HG02885 (cell line): Measurements from ENCODE around the gene TACC2.
"Not testable (repeated sequence)": the region's sequence is repeated elsewhere in the genome, so short reads cannot be mapped to it uniquely, and the experiment has no call there.

Experiments used
- ATAC-seq: cut with Tn5 transposase; IDR thresholded peaks from one replicate; pipeline ENCODE4 v1.9.1; 2021; ENCODE audit warnings: mild to moderate bottlenecking; ENCODE audit not compliant: unreplicated experiment, poor library complexity

Gene TACC2

DNA sequence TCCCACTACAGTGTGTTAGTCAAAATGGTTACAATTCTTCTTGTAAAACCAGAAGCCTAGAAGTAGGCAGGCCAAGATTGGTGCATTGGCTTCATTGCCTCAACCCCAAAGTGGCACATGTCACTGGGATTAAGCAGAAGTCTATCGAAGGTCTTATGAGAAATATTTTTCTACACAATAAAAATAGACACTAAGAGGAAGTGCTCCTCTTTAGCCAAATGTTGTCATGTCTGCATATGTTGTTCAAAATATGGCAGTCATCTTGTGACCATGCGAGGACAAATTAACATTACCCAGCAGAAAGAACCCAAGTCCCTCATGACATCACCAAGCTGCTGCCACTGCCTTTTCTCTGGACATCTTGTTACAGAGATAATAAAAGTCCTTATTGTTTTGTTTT is 7.6 kb upstream of the TACC2 start:
- ATAC-seq, result no peak

DNA sequence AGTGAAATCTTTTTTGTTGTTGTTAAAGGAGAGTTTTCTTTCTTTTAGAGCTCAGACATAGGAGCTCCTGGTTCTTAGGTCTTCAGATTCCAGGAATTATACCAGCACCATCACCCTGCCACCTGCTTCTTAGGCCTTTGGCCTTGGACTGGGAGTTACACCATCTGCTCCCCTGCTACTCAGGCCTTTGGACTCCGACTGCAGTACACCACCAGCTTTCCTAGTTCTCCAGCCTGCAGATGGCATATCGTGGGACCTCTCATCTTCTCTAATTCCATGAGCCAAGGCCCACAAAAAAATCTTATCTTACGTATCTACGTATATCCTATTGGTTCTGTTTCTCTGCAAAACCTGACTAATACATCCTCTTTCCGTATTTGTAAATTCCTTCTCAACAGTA is 5.1 kb upstream of the TACC2 start:
- ATAC-seq, result no peak

DNA sequence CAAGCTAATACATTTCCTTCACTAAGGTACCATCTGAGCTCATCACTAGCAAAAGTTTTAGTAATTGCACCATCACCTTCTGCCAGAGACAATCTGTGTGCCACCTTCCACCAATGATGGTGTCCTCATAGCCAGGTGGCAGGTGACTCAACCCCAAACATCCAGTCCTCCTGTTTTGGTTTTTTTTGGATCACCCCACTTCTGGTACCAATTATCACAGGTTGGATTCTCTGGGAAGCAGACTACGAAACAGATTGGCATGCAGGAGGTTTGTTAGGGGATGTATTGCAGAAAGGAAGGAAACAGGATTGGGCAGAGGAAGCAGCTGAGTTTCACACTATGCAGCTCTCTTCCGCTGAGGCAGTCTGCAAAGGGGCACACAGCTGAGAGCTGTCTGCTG is 4.5 kb upstream of the TACC2 start:
- ATAC-seq, result no peak

DNA sequence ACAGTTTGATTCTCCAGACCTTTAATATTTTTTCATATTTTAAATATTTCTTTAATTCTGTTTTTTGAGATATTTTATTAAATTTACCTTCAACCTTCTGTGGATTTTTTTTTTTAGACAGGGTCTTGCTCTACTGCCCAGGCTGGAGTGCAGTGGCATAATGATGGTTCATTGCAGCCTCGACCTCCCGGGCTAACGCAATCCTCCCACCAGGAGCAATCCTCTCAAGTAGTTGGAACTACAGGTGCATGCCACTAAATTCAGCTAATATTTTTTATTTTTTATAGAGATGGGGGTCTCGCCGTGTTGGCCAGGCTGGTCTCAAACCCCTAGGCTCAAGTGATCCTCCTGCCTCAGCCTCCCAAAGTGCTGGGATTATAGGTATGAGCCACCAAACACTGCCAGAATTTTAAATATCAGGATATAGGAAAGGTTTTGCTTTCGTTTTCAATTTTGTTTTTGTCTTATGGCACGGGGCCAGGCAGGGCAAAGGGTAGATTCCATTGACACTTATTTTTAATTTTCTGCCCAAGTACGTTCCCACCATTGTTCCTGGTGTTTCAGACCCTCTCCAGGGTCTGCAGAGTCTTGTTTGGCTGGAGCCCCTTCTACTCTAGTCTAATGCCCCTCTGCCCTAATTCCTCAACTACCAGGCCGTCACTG is 1.2 kb downstream of the TACC2 start:
- no peak for ATAC-seq

DNA sequence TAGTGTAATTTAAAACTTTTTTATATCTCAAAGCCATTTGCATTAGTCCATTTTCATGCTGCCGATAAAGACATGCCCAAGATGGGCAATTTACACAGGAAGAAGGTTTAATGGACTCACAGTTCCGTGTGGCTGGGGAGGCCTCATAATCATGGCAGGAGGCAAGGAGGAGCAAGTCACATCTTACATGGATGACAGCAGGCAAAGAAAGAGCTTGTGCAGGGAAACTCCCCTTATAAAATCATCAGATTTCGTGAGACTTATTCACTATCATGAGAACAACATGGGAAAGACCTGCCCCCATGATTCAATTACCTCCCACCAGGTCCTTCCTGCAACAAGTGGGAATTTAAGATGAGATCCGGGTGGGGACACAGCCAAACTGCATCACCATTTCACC is 2.8 kb downstream of the TACC2 start:
- not testable (repeated sequence) for ATAC-seq

DNA sequence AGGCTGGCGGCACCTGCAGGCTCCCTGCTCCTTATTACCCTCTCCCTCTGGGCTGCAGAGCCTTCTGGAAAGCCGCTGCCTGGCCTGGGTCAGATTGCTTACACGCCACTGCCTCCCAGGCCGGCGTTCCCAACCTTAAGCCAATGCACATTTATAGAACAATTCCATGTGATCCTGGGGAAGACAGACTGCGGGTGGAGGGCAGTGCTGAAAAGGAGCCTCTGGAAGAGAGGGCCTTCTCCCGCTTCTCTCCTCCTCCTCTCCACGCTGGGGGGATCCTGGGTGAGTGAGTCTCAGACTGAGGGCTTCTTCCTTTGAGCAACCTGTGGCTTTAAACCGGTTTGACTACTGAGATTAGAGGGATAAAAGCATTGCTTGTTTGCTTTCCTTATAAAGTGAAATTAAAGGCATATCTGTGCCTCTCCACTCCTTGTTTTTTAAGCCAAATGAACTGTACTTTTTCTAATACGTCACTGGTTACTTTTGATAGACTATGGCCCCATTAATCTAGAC is 5.5 kb downstream of the TACC2 start:
- ATAC-seq, result no peak

DNA sequence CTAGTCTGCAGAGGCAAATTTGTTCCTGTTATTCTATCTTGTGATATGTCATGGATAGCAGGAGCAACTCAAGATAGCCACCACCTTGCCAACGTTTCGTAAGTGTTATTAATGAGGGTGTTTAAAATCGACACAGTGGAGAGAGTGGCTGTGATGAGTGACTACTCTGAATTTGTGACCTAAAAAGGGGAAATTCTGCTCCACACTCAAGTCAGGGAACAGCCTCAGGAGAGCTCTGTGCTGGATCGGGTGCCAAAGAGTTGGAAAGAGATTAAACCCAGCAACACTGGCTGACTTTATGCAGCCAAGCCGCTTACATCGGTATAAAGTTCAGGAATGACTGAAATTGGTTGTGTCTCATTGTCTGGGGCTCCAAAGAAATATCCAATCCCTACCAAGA is 9.5 kb downstream of the TACC2 start:
- no peak for ATAC-seq

DNA sequence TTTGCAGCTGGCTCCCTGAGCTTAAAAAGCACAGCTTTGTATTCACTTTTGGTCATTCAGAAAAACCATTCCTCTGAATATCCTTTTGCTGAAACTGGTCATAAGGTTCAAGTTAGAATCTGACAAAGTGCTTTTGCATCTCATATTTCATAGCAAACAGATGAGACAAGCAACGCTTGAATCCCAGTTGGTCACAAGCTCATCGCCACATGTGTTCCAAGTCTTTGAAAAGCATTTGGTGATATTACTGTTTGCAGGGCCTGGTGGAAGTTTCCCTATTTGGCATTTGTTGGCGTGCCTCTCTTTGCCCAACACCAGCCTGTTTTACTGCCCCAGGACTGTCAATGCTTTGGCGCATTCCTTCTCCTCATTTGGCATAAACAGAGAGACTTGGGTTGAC is 10.3 kb downstream of the TACC2 start:
- no peak for ATAC-seq

DNA sequence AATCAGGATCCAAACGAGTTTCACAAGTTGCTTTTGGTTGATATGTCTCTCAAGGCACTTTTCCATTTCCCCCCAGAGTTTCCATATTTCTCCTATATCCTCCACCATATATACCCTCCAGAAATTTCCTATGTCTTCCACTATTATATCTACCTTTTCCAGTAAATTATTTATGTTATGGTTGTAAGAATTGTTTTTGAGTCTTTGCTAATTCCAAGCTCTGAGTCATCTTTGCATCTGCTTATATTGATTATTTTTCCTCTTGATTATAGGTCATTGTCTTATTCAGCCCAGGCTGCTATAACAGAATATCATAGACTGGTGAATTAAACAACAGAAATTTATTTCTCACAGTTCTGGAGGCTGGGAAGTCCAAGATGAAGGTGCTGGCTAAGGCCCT is 12.7 kb downstream of the TACC2 start:
- ATAC-seq, result no peak

DNA sequence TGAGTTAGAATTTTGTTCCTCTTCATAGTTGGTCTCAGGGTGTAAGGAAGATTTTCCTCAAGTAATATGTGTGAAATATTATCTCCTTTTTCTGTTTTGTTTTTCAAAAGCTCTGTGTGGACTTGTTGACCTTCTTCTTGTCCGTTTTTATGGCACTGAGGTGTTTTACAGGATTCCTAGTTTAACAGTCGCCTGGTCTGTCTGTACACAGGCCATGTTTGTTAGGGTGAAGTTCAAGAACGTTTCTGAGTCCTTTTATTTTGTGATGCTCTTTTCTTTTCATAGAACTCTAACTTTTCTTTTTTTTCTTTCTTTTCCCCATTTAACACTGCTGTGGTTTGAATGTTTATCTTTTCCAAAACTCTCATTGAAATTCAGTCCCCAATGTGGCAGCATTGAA is 18.5 kb downstream of the TACC2 start:
- ATAC-seq, result no peak

DNA sequence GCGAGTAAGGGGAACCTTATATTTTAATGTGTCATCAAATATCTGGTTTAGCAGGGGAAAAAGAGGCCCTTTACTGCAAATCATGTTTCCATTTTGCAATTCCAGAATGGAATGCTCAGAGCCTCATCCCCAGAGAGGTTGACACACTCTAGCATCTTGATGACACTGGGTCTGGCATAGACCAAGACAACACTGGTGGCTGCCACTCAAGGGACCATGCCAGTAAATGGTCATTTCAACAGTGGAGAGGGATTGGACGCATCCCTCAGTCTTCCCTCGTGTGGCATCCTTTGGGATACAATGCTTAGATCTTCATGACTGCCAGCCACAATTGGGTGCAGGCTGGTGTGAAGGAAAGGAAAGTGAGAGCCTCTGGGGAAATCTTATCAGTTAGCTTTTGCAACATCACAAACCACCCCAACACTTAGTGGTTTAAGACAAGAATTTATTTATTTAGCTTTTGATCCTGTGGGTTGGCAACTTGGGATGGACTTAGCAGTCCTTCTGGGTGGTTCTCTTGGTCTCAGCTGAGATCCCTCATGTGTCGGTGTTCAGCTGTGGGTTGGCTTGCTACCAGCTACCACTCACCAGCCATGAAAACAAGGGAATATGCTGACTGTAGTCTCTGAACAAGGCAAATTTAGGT is 21.6 kb downstream of the TACC2 start:
- no peak for ATAC-seq

DNA sequence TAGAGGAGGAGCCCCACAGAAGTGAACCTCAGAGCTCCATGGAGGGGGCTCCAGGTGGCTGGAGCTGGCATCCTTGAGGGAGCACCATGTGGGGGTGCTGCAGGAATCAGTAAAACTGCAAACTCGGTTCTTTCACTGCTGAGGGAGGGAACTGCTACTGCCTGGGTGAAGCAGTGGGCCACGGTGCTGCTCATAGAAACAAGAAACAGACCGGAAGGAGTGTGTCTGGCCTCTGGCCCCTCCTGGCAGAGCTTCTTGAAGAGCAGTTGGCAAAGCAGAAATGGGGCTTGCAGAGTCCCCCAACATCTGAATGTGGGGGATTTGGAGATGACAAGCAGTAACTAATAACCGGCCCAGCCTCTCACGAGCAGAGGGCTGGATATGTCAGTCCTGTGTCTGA is 23.8 kb downstream of the TACC2 start:
- ATAC-seq, result no peak

DNA sequence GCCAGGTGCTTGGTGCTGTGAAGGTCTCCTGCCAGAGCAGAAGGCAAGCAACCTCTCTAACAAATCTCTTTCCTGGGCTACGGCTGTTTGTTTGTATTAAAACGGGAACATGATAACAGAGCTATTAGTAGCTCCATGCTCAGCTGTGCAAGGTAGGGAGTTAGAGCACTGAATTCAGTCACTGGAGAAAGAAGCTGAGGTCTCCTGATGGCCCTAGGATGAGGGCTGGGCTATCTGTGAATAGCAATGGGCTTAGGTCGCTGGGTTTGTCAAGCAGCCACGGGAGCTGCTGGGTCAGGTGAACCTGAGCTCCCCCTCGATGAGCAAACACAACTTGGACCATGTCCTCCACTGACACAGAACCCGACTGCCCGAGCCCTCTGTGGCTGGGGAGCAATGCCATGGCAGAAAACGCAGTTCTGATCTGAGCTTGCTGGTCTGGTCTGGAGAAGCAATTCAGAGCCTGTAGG is 24.4 kb downstream of the TACC2 start:
- no peak for ATAC-seq

DNA sequence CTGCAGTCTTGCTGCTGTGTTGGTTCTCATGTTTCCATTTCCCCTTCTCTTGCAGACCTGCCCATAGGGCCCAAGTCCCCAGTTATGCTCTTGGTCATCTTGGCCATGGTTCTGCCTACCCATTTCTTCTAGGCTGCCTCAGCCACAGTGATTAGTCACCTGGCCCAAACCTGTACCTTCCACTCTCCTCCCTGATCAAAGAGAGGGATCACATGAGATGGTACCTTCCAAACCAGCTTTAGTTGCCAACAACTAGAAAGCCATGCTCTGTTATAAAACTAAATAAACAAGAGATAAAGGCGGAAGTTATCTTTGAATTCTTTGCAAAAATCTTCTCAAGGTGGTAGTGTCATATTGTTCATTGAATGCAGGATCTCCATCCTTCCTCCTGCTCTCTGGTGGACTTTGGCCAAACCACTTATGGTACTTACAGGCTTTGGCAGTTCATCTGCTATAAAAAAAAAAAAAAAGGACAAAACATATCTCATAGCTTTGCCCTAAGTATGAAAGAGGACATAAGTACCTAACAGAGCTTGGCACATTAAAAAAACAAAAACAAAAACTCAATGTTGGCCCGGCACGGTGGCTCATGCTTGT is 25.8 kb downstream of the TACC2 start:
- ATAC-seq, result no peak

DNA sequence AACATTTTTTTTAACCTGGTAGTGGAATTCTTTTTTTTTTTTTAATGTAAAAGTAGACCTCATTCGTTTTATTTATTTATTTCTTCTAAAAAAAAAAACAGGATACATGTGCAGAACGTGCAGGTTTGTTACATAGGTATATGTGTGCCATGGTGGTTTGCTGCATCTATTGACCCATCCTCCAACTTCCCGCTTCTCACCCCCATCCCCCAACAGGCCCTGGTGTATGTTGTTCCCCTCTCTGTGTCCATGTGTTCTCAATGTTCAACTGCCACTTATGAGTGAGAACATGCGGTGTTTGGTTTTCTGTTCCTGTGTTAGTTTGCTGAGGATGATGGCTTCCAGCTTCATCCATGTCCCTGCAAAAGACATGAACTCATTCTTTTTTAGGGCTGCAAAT is 29.0 kb downstream of the TACC2 start:
- ATAC-seq, result not testable (repeated sequence)

DNA sequence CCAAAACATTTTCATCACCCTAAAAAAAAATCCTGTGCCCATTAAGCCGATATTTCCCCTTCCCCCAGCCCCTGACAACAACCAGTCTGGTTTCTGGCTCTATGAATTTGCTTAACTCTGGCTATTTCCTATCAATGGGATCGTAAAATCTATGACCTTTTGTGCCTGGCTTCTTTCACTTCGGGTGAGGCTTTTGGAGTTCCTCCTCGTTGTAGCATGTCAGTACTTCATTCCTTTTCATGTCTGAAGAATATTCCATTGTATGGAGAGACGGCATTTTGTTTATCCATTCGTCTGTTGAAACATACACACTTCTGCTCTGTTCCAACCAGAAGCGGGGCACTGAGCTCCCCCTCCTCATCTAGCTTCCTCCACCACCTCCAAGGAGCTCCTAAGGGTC is 29.5 kb downstream of the TACC2 start:
- no peak for ATAC-seq

DNA sequence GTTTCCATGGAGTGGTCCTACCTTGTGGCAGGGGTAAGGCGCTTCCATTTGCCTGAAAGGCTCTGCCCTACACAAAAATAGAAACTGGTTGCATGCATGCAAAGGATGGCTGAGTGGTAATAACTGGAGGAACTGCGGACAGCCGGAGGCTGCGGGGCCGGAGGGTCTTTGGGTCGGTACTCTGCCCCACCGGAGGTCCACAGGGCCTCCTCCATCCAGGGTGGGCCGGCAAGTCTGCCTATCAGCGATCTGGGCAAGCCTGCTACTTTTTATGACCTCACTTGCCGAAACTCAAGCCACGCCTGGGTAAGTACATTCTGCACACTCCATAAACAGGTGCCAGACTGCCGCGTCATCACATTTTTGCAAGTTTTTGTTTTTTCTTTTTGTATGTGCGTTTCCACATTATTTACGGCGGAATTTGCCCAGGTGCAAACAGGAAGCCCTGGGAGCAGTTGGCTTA is 30.0 kb downstream of the TACC2 start:
- ATAC-seq, result no peak

DNA sequence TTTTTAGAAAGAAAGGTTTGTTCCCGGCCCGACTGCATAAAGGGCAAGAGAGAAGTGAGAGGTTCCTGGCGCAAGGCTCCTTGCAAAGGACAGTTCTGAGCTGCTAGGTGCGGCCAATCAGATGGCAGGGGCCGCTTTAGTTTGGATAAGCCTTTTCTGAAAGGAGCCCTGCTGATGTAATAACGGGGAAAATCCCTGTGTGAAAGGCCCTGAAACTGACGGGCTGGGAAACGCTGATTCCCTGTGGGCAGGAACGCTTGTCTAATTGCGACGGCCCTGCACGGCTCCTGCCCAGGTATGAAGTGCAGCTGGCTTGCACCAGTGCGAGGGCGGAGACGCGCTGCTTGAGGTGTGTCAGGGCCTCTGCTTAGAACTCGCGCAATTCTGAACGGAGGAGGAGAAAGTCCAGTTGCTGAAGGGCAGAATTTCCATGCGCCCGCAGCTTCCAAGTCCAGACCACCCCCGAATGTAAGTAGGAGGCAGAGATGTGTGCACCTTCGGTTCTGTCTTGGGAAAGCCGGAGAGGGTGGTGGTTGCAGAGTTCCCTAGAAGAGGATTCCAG is 30.5 kb downstream of the TACC2 start:
- no peak for ATAC-seq

DNA sequence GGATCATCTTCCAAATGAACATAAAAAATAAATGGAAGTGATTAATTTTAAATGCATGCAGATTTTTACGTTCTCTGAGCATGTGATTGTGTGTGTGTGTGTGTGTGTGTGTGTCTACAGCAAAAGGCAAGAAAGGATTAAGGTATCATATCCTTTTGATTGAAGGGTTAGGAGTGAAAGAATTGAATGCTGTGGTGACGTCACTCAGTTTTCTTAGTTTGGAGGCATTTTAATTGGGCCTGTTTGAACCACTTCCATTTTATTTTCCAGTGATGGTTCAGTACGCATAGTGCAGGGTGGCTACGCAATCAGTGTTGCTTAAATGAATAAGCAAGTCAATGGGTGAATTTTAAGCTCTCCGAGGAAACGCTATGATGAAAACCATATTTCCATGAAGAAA is 31.3 kb downstream of the TACC2 start:
- ATAC-seq, result no peak

DNA sequence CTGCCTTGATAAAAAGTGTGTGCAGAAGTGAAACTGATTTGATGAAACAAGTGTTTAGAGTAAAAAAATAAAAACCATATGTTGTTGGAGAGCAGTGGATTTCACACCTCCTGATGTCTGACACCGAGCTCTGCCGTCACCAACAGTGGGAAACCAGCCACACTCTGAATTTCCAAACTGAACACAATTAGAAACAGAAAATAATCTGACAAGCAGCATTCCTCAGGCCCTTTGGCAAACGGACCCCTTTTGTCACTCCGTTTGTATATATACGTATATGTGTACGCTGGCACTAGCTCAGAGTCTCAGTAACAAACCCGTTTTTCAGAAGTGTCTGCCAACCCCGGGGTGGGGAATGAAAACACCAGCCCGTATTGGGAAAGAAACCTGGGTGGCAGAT is 32.4 kb downstream of the TACC2 start:
- ATAC-seq, result no peak

DNA sequence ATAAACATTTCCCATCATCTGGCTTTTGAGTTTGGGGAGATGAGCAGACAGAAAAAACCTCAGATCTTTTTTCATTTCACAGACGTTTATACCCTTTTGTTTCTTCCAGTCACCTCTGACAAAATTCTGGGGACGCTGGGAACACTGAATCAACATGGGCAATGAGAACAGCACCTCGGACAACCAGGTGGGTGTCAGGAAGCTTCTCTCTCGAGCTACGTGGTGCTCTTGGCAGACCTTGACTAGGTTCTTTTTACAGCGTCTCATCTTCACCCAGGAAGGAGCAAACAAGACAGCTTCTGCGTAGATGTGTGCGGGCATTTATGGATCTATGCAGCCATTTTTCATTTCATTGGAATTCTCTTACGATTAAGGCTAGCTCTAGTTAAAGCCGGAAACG is 32.9 kb downstream of the TACC2 start:
- no peak for ATAC-seq
